PC-3 (cell line): Measurements from ENCODE around the gene ADGRG6. TPM values are rescaled to one million over a fixed set of nuclear protein-coding genes. Genes with fewer than 3 reads are reported as not detected.

Experiments
- ATAC-seq: fragments of 200-7000 bp; cut with Tn5 transposase; 2 replicates; pipeline ENCODE4 v1.9.1; 2020; ENCODE audit warnings: mild to moderate bottlenecking, moderate library complexity
- BruUV-seq: library from RNA; stranded (reverse); fragments of 400-500 nt; replicated peaks from 2 replicates; lab custom pipeline; 2021; lab: Mats Ljungman, UMichigan
- CTCF ChIA-PET: fragments of 300-600 bp; sonication (Branson Sonifier 250); formaldehyde crosslinking; loops from one replicate; lab custom pipeline; 2022; ENCODE audit warnings: antibody characterized with exemption; lab: Charles Lee
- POLR2A ChIA-PET: fragments of 300-600 bp; sonication (Branson Sonifier 250); formaldehyde crosslinking; loops from one replicate; lab custom pipeline; 2022; ENCODE audit warnings: antibody characterized with exemption; ENCODE audit not compliant: unreplicated experiment; lab: Charles Lee
- DNase-seq: peaks from one replicate; pipeline ENCODE4 v3.0.0-alpha.2; 2015
- H2AFZ ChIP-seq: fragments of 300-600 bp; sonication (generic); 2 replicates; pipeline ENCODE4 v1.6.0; 2016; ENCODE audit warnings: antibody characterized with exemption, low read length
- H3F3A ChIP-seq: fragments of 300-600 bp; sonication (generic); one replicate; pipeline ENCODE4 v1.6.0; 2017; ENCODE audit warnings: antibody characterized with exemption, low read length, control low read depth, mild to moderate bottlenecking; ENCODE audit not compliant: unreplicated experiment
- H3K27ac ChIP-seq: fragments of 300-600 bp; sonication (generic); 2 replicates; pipeline ENCODE4 v1.5.1; 2016; ENCODE audit warnings: mild to moderate bottlenecking, low read length
- H3K27me3 ChIP-seq: fragments of 300-600 bp; sonication (generic); 2 replicates; pipeline ENCODE4 v1.6.1; 2016; ENCODE audit warnings: low read length, mixed read lengths
- H3K36me3 ChIP-seq: fragments of 300-600 bp; sonication (generic); 2 replicates; pipeline ENCODE4 v1.6.1; 2016; ENCODE audit warnings: low read depth, mixed run types, low read length, mixed read lengths
- H3K4me1 ChIP-seq: fragments of 300-600 bp; sonication (generic); 2 replicates; pipeline ENCODE4 v1.5.1; 2016; ENCODE audit warnings: low read length; ENCODE audit not compliant: insufficient read depth
- H3K4me2 ChIP-seq: fragments of 300-600 bp; sonication (generic); 2 replicates; pipeline ENCODE4 v1.6.0; 2016; ENCODE audit warnings: low read length
- H3K4me3 ChIP-seq: fragments of 300-600 bp; sonication (generic); 2 replicates; pipeline ENCODE4 v1.5.1; 2016; ENCODE audit warnings: mild to moderate bottlenecking, low read length, mixed read lengths
- H3K79me2 ChIP-seq: fragments of 300-600 bp; sonication (generic); 2 replicates; pipeline ENCODE4 v1.6.1; 2017; ENCODE audit warnings: low read length, mixed read lengths
- H3K9ac ChIP-seq: fragments of 300-600 bp; sonication (generic); 2 replicates; pipeline ENCODE4 v1.6.0; 2016; ENCODE audit warnings: mild to moderate bottlenecking, low read length
- H3K9me2 ChIP-seq: fragments of 300-600 bp; sonication (generic); replicated peaks from 2 replicates; pipeline ENCODE4 v1.6.1; 2016; ENCODE audit warnings: mixed run types, low read length, mixed read lengths
- H3K9me3 ChIP-seq: fragments of 300-600 bp; sonication (generic); 2 replicates; pipeline ENCODE4 v1.6.1; 2016; ENCODE audit warnings: low read length, mixed read lengths
- H4K20me1 ChIP-seq: fragments of 300-600 bp; sonication (generic); 2 replicates; pipeline ENCODE4 v1.6.1; 2016; ENCODE audit warnings: low read length, mixed read lengths
- EZH2 ChIP-seq: fragments of 300-600 bp; sonication (generic); IDR thresholded peaks from one replicate; pipeline ENCODE4 v1.6.1; 2017; ENCODE audit warnings: antibody characterized with exemption, mild to moderate bottlenecking, low read length; ENCODE audit not compliant: unreplicated experiment
- EZH2phosphoT487 ChIP-seq: fragments of 300-600 bp; sonication (generic); IDR thresholded peaks from 2 replicates; pipeline ENCODE4 v1.6.1; 2018; ENCODE audit warnings: mild to moderate bottlenecking, antibody characterized with exemption, low read length, borderline replicate concordance
- intact Hi-C: fragments of 100-400 bp; cut with micrococcal nuclease; formaldehyde crosslinking; loops from 2 replicates; pipeline ENCODE4 v1.9.0; 2023
- total RNA-seq: library from RNA; depleted of rRNA; stranded (reverse); fragments of >200 nt; gene quantifications from 2 replicates; pipeline ENCODE4 v1.2.3, GENCODE V29; 2014
- TF ChIP-seq, protein P1 (sequence below): fragments of 300-600 bp; sonication (generic); conservative IDR thresholded peaks from 2 replicates; pipeline ENCODE4 v1.5.1; 2017; ENCODE audit warnings: antibody characterized with exemption, low read depth, mild to moderate bottlenecking, low read length

The ADGRG6 gene
- total RNA-seq, 1 experiment from 2014 or later, result 73.2 TPM

DNA sequence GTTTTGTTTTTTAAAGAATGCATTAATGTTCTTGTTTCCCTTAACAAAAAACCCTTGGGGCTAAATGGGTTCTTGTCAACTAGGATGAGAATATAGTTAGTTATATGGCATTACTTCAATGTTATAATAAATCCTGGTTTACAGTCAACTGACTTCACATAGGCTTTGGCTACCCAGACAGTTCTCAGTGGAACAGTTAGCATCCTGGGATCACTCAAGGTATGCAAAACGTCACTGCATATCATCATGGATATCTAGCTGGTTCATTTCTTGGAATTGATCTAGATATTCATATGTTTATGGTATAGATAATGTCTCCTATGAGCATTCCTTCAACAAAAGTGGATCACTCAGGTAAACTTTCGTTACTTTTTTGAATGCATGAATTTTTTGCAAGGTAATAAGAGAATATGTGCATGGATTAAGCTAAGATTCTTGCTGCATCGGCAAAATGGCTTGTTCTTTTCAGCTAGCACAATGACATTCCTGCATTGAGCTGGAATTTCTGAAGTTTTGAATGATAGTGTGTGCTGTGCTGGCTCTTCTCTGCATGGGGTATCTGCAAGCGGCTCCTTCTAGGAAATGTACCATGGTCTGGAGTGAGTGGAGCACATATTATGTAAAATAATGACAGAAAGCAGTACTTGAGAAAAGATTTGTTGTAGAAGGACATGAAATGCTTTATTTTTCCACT, 138.9 kb downstream of the ADGRG6 start:
- intact Hi-C loops, result no loop called here

DNA sequence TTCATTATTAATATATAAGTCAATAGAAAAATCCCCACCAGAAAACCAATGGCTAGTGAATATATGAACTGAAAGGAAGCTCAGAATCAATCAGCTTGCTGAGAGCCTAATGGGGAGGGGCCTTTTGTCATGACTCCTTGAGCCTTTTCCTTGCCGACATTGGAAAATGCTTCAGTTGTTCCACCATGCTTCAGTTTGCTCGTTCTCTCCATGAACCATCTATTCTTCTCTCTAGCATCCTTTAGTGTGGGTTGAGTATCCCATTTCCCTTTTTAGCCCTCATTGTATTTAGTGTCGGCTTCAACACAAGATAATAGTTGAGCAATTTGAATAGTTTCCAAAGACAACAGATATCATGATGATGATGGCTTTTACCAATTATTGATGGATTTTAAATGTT, 139.9 kb downstream of the ADGRG6 start:
- H4K20me1 ChIP-seq, result no peaks in the 10 kb centered on the region
- no TSS peak for BruUV-seq
- no peak overlapping the region for H2AFZ ChIP-seq
- ATAC-seq, result no peak
- no peaks in the 10 kb centered on the region for H3K9me2 ChIP-seq
- H3K9me3 ChIP-seq, result no peaks in the 10 kb centered on the region
- no peak overlapping the region for H3K4me2 ChIP-seq
- intact Hi-C loops, result no loop called here
- no peak overlapping the region for H3K27ac ChIP-seq
- DNase-seq, result no peak
- no peaks in the 10 kb centered on the region for H3K27me3 ChIP-seq
- no peaks in the 10 kb centered on the region for H3K79me2 ChIP-seq
- TF ChIP-seq EZH2phosphoT487 (no peak), EZH2 (no peak)
- TF ChIP-seq, protein P1, sequence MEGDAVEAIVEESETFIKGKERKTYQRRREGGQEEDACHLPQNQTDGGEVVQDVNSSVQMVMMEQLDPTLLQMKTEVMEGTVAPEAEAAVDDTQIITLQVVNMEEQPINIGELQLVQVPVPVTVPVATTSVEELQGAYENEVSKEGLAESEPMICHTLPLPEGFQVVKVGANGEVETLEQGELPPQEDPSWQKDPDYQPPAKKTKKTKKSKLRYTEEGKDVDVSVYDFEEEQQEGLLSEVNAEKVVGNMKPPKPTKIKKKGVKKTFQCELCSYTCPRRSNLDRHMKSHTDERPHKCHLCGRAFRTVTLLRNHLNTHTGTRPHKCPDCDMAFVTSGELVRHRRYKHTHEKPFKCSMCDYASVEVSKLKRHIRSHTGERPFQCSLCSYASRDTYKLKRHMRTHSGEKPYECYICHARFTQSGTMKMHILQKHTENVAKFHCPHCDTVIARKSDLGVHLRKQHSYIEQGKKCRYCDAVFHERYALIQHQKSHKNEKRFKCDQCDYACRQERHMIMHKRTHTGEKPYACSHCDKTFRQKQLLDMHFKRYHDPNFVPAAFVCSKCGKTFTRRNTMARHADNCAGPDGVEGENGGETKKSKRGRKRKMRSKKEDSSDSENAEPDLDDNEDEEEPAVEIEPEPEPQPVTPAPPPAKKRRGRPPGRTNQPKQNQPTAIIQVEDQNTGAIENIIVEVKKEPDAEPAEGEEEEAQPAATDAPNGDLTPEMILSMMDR, result no peak
- H3K4me3 ChIP-seq, result no peak overlapping the region
- H3K4me1 ChIP-seq, result peaks cover 14% of the 10 kb centered on the region
- POLR2A ChIA-PET, result no interaction called here
- no peak overlapping the region for H3K9ac ChIP-seq
- peaks cover 3% of the 10 kb centered on the region for H3F3A ChIP-seq
- H3K36me3 ChIP-seq, result peaks cover 30% of the 10 kb centered on the region
- CTCF ChIA-PET, result no interaction called here

More for the DNA sequence above, 138.9 kb downstream of the ADGRG6 start:
- H3K9ac ChIP-seq, result no peak overlapping the region
- H3K27me3 ChIP-seq, result no peaks in the 10 kb centered on the region
- H2AFZ ChIP-seq, result no peak overlapping the region
- ChIA-PET POLR2A (no interaction called here), CTCF (no interaction called here)
- H3K9me3 ChIP-seq, result no peaks in the 10 kb centered on the region
- H4K20me1 ChIP-seq, result no peaks in the 10 kb centered on the region
- ATAC-seq (no peak), DNase-seq (no peak)
- H3K4me1 ChIP-seq, result peaks cover 14% of the 10 kb centered on the region
- peaks cover 3% of the 10 kb centered on the region for H3F3A ChIP-seq
- H3K79me2 ChIP-seq, result no peaks in the 10 kb centered on the region
- peaks cover 30% of the 10 kb centered on the region for H3K36me3 ChIP-seq
- BruUV-seq, result no TSS peak
- H3K4me3 ChIP-seq, result no peak overlapping the region
- H3K9me2 ChIP-seq, result no peaks in the 10 kb centered on the region
- no peak overlapping the region for H3K27ac ChIP-seq
- TF ChIP-seq EZH2 (no peak), EZH2phosphoT487 (no peak)
- TF ChIP-seq, protein P1, result no peak
- no peak overlapping the region for H3K4me2 ChIP-seq

DNA sequence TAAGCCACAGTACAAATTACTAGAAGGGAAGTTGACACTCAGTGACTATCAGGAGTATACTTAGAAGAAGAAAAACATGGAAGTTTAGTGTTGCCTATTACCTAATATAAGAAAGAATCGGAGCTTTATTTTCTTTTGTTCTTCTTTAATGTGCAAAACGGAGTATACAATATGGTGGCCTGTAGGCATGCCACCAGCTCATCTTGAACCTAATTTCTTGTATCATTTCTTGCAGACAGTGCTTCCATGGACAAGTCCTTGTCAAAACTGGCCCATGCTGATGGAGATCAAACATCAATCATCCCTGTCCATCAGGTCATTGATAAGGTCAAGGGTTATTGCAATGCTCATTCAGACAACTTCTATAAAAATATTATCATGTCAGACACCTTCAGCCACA, 141.3 kb downstream of the ADGRG6 start:
- peaks cover 14% of the 10 kb centered on the region for H3K4me1 ChIP-seq
- H3K9ac ChIP-seq, result no peak overlapping the region
- no TSS peak for BruUV-seq
- H3F3A ChIP-seq, result peaks cover 3% of the 10 kb centered on the region
- no peaks in the 10 kb centered on the region for H3K79me2 ChIP-seq
- TF ChIP-seq, protein P1, result no peak
- TF ChIP-seq EZH2phosphoT487, result no peak
- no peak for TF ChIP-seq EZH2
- ChIA-PET CTCF (no interaction called here), POLR2A (no interaction called here)
- no peak overlapping the region for H3K4me2 ChIP-seq
- intact Hi-C loops, result no loop called here
- no peaks in the 10 kb centered on the region for H3K27me3 ChIP-seq
- DNase-seq, result no peak
- no peak overlapping the region for H3K27ac ChIP-seq
- ATAC-seq, result no peak
- no peak overlapping the region for H3K4me3 ChIP-seq
- H4K20me1 ChIP-seq, result no peaks in the 10 kb centered on the region
- no peak overlapping the region for H2AFZ ChIP-seq
- peaks cover 22% of the 10 kb centered on the region for H3K36me3 ChIP-seq
- H3K9me2 ChIP-seq, result no peaks in the 10 kb centered on the region
- no peaks in the 10 kb centered on the region for H3K9me3 ChIP-seq
